MM.1S (cell line): ENCODE results near the gene HCRTR1.

Experiments
- DNase-seq: peaks from one replicate; pipeline ENCODE4 v3.0.0-alpha.2; 2015
- H2AFZ ChIP-seq: fragments of 300-600 bp; sonication (generic); 2 replicates; pipeline ENCODE4 v1.6.0; 2016; ENCODE audit warnings: antibody characterized with exemption, low read length
- H3F3A ChIP-seq: fragments of 300-600 bp; sonication (generic); 2 replicates; pipeline ENCODE4 v1.6.1; 2016; ENCODE audit warnings: mild to moderate bottlenecking, antibody characterized with exemption, low read length, moderate library complexity, mixed read lengths; ENCODE audit not compliant: insufficient read depth
- H3K27ac ChIP-seq: fragments of 300-600 bp; sonication (generic); 2 replicates; pipeline ENCODE4 v1.5.1; 2016; ENCODE audit warnings: mild to moderate bottlenecking, low read length
- H3K27me3 ChIP-seq: fragments of 300-600 bp; sonication (generic); replicated peaks from 2 replicates; pipeline ENCODE4 v1.6.0; 2016; ENCODE audit warnings: low read length; ENCODE audit not compliant: insufficient read depth
- H3K36me3 ChIP-seq: fragments of 300-600 bp; sonication (generic); replicated peaks from 2 replicates; pipeline ENCODE4 v1.6.1; 2016; ENCODE audit warnings: mild to moderate bottlenecking, low read length, mixed read lengths; ENCODE audit not compliant: insufficient read depth
- H3K4me1 ChIP-seq: fragments of 300-600 bp; sonication (generic); 2 replicates; pipeline ENCODE4 v1.6.1; 2016; ENCODE audit warnings: low read length, mixed read lengths
- H3K4me2 ChIP-seq: fragments of 300-600 bp; sonication (generic); 2 replicates; pipeline ENCODE4 v1.6.0; 2016; ENCODE audit warnings: low read depth, low read length
- H3K4me3 ChIP-seq: fragments of 300-600 bp; sonication (generic); 2 replicates; pipeline ENCODE4 v1.5.1; 2016; ENCODE audit warnings: low read length, mixed read lengths
- H3K79me2 ChIP-seq: fragments of 300-600 bp; sonication (generic); 2 replicates; pipeline ENCODE4 v1.6.1; 2016; ENCODE audit warnings: mixed run types, low read length, mixed read lengths
- H3K9ac ChIP-seq: fragments of 300-600 bp; sonication (generic); 2 replicates; pipeline ENCODE4 v1.6.1; 2016; ENCODE audit warnings: low read length, mixed read lengths
- H3K9me2 ChIP-seq: fragments of 300-600 bp; sonication (generic); replicated peaks from 2 replicates; pipeline ENCODE4 v1.6.1; 2016; ENCODE audit warnings: mild to moderate bottlenecking, low read length, mixed read lengths; ENCODE audit not compliant: insufficient read depth
- H3K9me3 ChIP-seq: fragments of 300-600 bp; sonication (generic); replicated peaks from 2 replicates; pipeline ENCODE4 v1.6.1; 2016; ENCODE audit warnings: mild to moderate bottlenecking, low read length, mixed read lengths; ENCODE audit not compliant: insufficient read depth
- H4K20me1 ChIP-seq: fragments of 300-600 bp; sonication (generic); 2 replicates; pipeline ENCODE4 v1.6.1; 2016; ENCODE audit warnings: mild to moderate bottlenecking, low read length, moderate library complexity, mixed read lengths; ENCODE audit not compliant: insufficient read depth
- EZH2 ChIP-seq: fragments of 300-600 bp; sonication (generic); optimal IDR thresholded peaks from 2 replicates; pipeline ENCODE3; 2017; ENCODE audit warnings: low read depth, mild to moderate bottlenecking, antibody characterized with exemption, low read length, mixed read lengths
- EZH2phosphoT487 ChIP-seq: fragments of 300-600 bp; sonication (generic); IDR thresholded peaks from 2 replicates; pipeline ENCODE4 v1.6.1; 2018; ENCODE audit warnings: antibody characterized with exemption, low read length
- TF ChIP-seq, protein P1 (sequence below): fragments of 300-600 bp; sonication (generic); IDR thresholded peaks from 2 replicates; pipeline ENCODE4 v1.5.1; 2016; ENCODE audit warnings: antibody characterized with exemption, low read length, mixed read lengths

Gene HCRTR1

DNA sequence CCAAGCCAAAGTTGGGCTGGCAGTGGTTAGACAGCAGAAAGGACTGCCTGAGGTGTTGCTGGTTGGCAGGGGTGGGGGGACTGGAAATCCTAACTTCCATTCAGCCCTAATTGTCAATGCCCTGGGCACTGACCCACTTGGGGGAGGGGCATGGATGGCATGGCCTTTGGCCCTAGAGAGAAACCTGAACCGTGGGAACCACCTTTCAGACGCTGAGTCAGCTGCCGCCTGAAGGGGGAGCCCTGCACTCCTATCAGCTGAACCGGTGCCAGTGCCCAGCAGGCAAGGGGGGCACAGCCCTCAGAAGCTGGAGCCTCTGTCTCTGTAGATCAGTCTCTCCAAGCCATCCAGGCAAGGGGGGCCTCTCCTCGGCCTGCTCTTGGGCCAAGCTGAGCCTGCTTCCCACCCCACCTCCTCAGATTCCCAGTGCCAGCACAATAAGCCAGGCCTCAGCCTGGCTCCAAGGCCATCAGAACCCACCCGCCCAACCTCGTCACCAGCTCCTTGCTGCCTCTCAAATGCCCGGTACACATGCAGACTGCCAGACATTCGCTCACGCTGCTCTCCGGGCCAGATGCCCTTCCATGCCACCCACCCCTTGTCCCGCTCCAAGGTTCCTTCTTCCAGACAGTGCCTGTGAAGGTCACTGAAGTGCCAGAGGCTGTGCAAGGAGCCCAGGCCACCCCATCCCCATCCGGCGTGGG, 29.6 kb upstream of the HCRTR1 start:
- DNase-seq = peak; percentile 61
- H2AFZ ChIP-seq = no peak overlapping the region
- no peaks in the 10 kb centered on the region for H3F3A ChIP-seq
- H3K9ac ChIP-seq = no peak overlapping the region
- no peak overlapping the region for H3K27ac ChIP-seq
- H3K9me2 ChIP-seq = no peaks in the 10 kb centered on the region
- H3K4me3 ChIP-seq = no peak overlapping the region
- H3K36me3 ChIP-seq = no peaks in the 10 kb centered on the region
- peaks cover 9% of the 10 kb centered on the region for H3K27me3 ChIP-seq
- no peaks in the 10 kb centered on the region for H4K20me1 ChIP-seq
- no peaks in the 10 kb centered on the region for H3K79me2 ChIP-seq
- H3K4me2 ChIP-seq = no peak overlapping the region
- TF ChIP-seq EZH2 (no peak), EZH2phosphoT487 (no peak)
- TF ChIP-seq, protein P1, sequence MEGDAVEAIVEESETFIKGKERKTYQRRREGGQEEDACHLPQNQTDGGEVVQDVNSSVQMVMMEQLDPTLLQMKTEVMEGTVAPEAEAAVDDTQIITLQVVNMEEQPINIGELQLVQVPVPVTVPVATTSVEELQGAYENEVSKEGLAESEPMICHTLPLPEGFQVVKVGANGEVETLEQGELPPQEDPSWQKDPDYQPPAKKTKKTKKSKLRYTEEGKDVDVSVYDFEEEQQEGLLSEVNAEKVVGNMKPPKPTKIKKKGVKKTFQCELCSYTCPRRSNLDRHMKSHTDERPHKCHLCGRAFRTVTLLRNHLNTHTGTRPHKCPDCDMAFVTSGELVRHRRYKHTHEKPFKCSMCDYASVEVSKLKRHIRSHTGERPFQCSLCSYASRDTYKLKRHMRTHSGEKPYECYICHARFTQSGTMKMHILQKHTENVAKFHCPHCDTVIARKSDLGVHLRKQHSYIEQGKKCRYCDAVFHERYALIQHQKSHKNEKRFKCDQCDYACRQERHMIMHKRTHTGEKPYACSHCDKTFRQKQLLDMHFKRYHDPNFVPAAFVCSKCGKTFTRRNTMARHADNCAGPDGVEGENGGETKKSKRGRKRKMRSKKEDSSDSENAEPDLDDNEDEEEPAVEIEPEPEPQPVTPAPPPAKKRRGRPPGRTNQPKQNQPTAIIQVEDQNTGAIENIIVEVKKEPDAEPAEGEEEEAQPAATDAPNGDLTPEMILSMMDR = peak; percentile 72
- no peaks in the 10 kb centered on the region for H3K9me3 ChIP-seq
- no peaks in the 10 kb centered on the region for H3K4me1 ChIP-seq

DNA sequence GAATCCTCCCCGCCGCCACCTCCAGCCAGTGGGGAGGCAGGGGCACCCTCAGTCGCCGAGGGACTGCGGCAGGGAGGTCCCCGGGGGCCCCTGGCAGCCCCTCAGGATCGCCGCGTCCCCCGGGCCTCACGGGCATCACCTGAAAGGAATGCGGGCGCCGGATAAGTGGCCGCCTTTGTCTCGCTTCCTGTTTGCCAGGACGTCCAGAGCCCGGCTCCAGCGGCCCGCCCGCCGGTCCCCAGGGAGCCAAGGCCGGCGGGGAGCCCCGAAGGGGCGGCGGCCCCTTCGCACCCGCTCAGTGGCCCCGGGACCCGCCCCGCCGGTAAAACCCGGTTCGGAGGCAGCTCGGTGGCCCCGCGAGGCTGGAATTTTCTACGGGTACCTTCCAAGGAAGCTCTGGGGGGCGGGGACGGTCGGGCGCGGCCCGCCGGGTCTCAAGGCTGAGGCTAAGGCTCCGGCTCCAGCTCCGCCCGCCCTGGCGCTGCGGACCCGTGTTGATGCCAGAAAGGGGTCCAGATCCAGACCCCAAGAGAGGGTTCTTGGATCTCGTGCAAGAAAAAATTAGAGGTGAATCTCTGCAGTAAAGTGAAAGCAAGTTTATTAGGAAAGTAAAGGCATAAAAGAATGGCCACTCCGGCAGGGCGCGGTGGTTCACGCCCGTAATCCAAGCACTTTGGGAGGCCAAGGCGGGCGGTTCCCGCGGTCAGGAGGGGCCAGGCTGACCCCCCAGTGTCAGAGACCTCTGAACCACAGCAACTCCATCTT, 28.6 kb upstream of the HCRTR1 start:
- Histone ChIP-seq H3K27ac (no peak overlapping the region), H3K4me3 (no peak overlapping the region), H3K79me2 (no peaks in the 10 kb centered on the region), H3K36me3 (no peaks in the 10 kb centered on the region), H3K4me1 (no peaks in the 10 kb centered on the region), H4K20me1 (no peaks in the 10 kb centered on the region), H2AFZ (no peak overlapping the region), H3K4me2 (no peak overlapping the region), H3K9me2 (no peaks in the 10 kb centered on the region), H3K27me3 (peaks cover 12% of the 10 kb centered on the region), H3F3A (no peaks in the 10 kb centered on the region), H3K9ac (no peak overlapping the region), H3K9me3 (no peaks in the 10 kb centered on the region)
- DNase-seq = no peak
- TF ChIP-seq EZH2 (no peak), EZH2phosphoT487 (no peak)
- TF ChIP-seq, protein P1 = no peak

DNA sequence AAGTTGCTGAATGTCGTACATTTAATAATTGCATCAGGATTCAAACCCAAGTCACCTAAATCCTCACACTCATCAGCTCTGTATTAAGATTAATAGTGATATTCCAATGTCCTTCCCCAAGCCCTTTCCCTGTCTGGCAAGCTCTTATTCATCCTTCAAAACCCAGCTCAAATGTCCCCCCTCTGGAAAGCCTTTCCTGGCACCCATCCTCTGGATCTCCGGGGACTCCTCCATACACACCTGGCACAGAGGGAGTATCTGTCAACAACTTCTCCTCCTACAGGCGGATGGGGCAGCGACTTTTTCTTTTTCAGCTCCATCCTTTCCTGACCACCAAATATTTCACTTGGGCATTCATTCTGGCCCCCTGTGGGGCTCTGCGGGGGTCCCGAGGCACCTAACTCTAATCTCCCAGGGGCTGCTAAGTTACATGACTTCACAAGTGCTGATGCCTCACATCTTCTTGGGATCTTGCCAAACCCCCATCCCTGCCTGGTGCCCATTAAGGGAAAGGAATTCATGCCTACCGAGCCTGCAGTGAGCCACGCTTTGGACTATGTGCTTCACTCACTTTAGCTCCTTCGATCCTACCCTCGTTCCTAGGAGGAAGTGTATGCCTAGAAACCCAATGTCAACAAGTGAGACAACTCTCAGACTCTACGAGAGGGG, 25.9 kb upstream of the HCRTR1 start:
- Histone ChIP-seq H3K4me3 (no peak overlapping the region), H3K4me2 (no peak overlapping the region), H3K9me2 (no peaks in the 10 kb centered on the region), H3K27ac (no peak overlapping the region), H3K79me2 (no peaks in the 10 kb centered on the region), H3F3A (no peaks in the 10 kb centered on the region), H3K27me3 (peaks cover 12% of the 10 kb centered on the region), H3K4me1 (no peaks in the 10 kb centered on the region), H4K20me1 (no peaks in the 10 kb centered on the region), H2AFZ (no peak overlapping the region), H3K9me3 (no peaks in the 10 kb centered on the region), H3K9ac (no peak overlapping the region), H3K36me3 (no peaks in the 10 kb centered on the region)
- no peak for DNase-seq
- TF ChIP-seq EZH2 (no peak), EZH2phosphoT487 (no peak)
- TF ChIP-seq, protein P1 = no peak
